ENCODE data around the gene BRD7. TPM values are rescaled to one million over a fixed set of nuclear protein-coding genes. Genes with fewer than 3 reads are reported as not detected.

BRD7 gene
- total and polyA plus RNA-seq, 3 donors from 2014 or later = 79.2 to 110 (median 96.0) TPM

DNA sequence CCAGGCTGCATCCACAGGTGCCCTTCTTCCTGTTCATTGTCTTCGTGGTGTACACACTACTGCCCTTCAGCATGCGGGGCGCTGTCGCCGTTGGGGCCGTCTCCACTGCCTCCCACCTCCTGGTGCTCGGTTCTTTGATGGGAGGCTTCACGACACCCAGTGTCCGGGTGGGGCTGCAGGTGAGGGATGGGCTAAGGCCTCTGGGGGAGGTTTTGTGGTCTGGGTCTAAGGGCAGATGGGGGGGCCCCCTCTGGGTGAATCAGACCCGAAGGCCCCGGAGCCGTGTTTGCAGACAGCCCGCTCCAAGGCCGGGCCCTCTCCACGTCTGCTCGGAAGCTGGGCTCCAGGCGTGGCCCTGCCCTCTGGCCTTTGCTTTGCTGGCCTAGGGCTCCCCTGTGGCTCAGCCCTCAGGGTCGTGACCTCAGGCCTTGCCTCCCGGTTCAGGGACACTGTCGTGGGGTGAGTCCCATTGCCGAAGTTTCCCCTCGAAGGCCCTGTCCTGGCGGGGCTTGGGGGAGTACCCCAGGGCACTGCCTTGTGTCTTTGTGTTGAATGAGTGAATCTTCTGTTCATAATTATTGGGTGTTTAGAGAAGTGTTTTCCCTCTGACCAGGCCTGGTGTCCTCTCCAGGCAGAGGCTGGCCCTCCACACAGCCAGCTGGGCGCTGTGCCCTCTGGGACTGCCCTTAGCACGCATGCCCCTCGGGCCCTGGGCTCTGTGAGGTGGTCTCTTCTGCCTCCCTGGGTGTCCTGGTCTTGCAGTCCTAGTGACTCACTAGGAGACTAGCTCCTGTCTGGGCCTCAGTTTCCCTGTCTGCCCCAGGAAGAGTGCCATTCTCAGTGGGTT lies 76.8 kb downstream of the BRD7 start:
- intact Hi-C loops (cut with DNase I; ENCODE audit: low total_unique reads) = no loop called here
- Histone ChIP-seq H3K36me3 (ENCODE audit: low read depth, missing control alignments) (no peaks in the 10 kb centered on the region), H3K4me3 (no peak overlapping the region), H3K27me3 (no peaks in the 10 kb centered on the region), H3K27ac (no peak overlapping the region), H3K9me3 (no peaks in the 10 kb centered on the region), H3K4me1 (no peaks in the 10 kb centered on the region)
- DNase-seq = no peak
- no peak for TF ChIP-seq POLR2A (IDR thresholded peaks at IDR 0.05)
- TF ChIP-seq, protein P1, sequence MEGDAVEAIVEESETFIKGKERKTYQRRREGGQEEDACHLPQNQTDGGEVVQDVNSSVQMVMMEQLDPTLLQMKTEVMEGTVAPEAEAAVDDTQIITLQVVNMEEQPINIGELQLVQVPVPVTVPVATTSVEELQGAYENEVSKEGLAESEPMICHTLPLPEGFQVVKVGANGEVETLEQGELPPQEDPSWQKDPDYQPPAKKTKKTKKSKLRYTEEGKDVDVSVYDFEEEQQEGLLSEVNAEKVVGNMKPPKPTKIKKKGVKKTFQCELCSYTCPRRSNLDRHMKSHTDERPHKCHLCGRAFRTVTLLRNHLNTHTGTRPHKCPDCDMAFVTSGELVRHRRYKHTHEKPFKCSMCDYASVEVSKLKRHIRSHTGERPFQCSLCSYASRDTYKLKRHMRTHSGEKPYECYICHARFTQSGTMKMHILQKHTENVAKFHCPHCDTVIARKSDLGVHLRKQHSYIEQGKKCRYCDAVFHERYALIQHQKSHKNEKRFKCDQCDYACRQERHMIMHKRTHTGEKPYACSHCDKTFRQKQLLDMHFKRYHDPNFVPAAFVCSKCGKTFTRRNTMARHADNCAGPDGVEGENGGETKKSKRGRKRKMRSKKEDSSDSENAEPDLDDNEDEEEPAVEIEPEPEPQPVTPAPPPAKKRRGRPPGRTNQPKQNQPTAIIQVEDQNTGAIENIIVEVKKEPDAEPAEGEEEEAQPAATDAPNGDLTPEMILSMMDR (IDR thresholded peaks at IDR 0.05) = no peak
- WGBS, 2 donors = 88 to 91% methylated on average over 21 to 26 of the region's 26 CpGs

DNA sequence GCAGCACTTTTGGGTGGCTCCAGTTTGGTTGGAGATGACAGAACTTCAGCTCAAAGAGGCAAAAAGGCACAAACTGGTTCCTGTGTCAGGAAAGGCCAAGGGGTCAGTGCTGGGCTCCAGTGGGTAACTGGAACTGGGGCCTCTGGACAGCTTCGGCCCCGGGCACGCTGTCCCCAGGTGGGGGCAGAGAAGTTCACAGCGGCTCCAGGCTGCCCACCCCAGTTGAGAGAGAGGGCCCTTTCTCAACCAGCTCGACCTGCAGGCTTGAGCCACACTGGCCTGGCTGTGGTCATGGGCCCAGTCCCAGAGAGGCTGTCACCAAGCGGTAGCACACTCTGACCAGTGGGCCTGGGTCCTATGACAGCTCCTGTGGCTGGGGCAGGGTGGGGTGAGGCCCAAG lies 77.9 kb downstream of the BRD7 start:
- Histone ChIP-seq H3K27me3 (no peaks in the 10 kb centered on the region), H3K4me1 (no peaks in the 10 kb centered on the region), H3K4me3 (no peak overlapping the region), H3K9me3 (no peaks in the 10 kb centered on the region), H3K27ac (no peak overlapping the region), H3K36me3 (ENCODE audit: low read depth, missing control alignments) (no peaks in the 10 kb centered on the region)
- intact Hi-C loops (cut with DNase I; ENCODE audit: low total_unique reads) = no loop called here
- DNase-seq = no peak
- 98 to 100% methylated on average over 1 to 4 of the region's 6 CpGs for WGBS, 2 donors
- no peak for TF ChIP-seq POLR2A (IDR thresholded peaks at IDR 0.05)
- TF ChIP-seq, protein P1 (IDR thresholded peaks at IDR 0.05) = no peak

DNA sequence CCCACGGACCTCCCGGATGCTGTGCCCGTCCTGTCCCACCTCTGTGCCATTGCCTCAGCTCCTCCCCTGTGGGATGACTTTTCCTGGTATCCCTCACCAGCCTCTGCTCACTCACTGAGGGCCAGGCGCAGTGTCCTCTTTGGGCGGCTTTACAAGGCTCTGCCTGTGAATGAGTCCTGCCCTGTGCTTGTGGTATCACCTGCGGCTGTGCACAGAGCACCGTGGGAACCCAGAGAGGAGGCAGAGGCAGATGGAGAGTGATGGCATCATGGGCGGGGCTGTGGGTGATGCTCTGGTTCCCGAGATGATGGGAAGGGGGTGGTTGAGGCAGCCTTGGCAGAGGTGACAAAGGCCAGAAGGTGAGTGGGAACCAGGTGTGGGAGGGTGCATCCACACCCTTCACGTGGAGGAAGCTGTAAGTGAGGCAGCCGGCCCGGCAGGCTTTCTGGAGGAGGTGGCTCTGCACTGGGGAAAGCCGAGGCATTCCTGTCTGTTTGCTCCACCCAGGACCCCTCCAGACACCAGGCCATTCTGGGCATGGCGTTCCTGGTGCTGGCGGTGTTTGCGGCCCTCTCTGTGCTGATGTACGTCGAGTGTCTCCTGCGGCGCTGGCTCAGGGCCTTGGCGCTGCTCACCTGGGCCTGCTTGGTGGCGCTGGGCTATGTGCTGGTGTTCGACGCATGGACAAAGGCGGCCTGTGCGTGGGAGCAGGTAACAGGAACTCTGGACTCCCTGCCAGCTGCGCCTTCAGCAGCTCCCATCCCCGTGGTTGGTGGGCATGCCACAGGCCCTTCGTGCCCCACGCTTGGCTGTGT lies 78.6 kb downstream of the BRD7 start:
- no peaks in the 10 kb centered on the region for H3K9me3 ChIP-seq
- no peak for DNase-seq
- H3K27me3 ChIP-seq = no peaks in the 10 kb centered on the region
- no peaks in the 10 kb centered on the region for H3K36me3 ChIP-seq (ENCODE audit: low read depth, missing control alignments)
- 90 to 95% methylated on average over 12 to 28 of the region's 30 CpGs for whole genome bisulfite sequencing, 2 donors
- no peak for TF ChIP-seq POLR2A (IDR thresholded peaks at IDR 0.05)
- TF ChIP-seq, protein P1 (IDR thresholded peaks at IDR 0.05) = no peak
- H3K4me1 ChIP-seq = no peaks in the 10 kb centered on the region
- H3K4me3 ChIP-seq = no peak overlapping the region
- no peak overlapping the region for H3K27ac ChIP-seq
- intact Hi-C loops (cut with DNase I; ENCODE audit: low total_unique reads) = no loop called here

DNA sequence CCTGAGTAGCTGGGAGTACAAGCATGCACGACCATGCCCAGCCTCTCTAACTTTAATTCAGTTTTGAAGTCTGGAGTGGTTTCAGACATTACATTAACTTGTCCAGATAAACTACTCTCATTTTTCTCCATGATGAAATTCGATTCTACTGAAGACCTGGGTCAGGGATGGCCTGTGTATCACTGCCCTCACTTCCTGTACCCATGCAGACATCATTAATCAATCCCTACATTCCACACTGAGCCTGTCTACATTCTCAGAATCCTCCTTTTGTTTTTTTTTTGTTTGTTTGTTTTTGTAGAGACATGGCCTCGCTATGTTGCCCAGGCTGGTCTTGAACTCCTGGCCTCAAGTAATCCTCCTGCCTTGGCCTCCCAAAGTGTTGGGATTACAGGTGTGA lies 79.9 kb downstream of the BRD7 start:
- Histone ChIP-seq H3K36me3 (ENCODE audit: low read depth, missing control alignments) (no peaks in the 10 kb centered on the region), H3K9me3 (no peaks in the 10 kb centered on the region), H3K4me1 (no peaks in the 10 kb centered on the region), H3K27ac (no peak overlapping the region), H3K27me3 (no peaks in the 10 kb centered on the region), H3K4me3 (no peak overlapping the region)
- intact Hi-C loops (cut with DNase I; ENCODE audit: low total_unique reads) = no loop called here
- no peak for TF ChIP-seq POLR2A (IDR thresholded peaks at IDR 0.05)
- TF ChIP-seq, protein P1 (IDR thresholded peaks at IDR 0.05) = no peak
- no peak for DNase-seq
- 66 to 83% methylated on average over 3 of the region's 3 CpGs for WGBS, 2 donors

All from testis (tissue), 3 donors.